Measurements from ENCODE around the gene BPGM.

The BPGM gene

GRCh38 chr7:134646425-134647305 lies at the start of gene BPGM:
Gene BPGM (plus strand): TSS chr7:134646853. CDS start chr7:134661508, 14,655 bp downstream.
- FAIRE-seq (peak; percentile 72), DNase-seq (ENCODE audit: insufficient read length, low spot score) (peak; percentile 96)

GRCh38 chr7:134599371-134599770 lies 47.3 kb upstream of the BPGM start:
- FAIRE-seq, result no peak
- no peak for DNase-seq (ENCODE audit: insufficient read length, low spot score)

GRCh38 chr7:134601459-134601858 lies 45.2 kb upstream of the BPGM start:
- DNase-seq (ENCODE audit: insufficient read length, low spot score) (no peak), FAIRE-seq (no peak)

- DNase-seq (ENCODE audit: insufficient read length, low spot score), result no peak
- FAIRE-seq, result no peak
Observed at GRCh38 chr7:134602881-134603451, 43.7 kb upstream of the BPGM start.

- FAIRE-seq, result no peak
- DNase-seq (ENCODE audit: insufficient read length, low spot score), result peak; percentile 50
Observed at GRCh38 chr7:134605978-134606923, 40.4 kb upstream of the BPGM start.

- FAIRE-seq (no peak), DNase-seq (ENCODE audit: insufficient read length, low spot score) (no peak)
Observed at GRCh38 chr7:134611611-134612151, 35.0 kb upstream of the BPGM start.

- DNase-seq (ENCODE audit: insufficient read length, low spot score) (no peak), FAIRE-seq (no peak)
Observed at GRCh38 chr7:134612197-134612596, 34.5 kb upstream of the BPGM start.

GRCh38 chr7:134613623-134614347 lies 32.9 kb upstream of the BPGM start:
- FAIRE-seq, result no peak

GRCh38 chr7:134616611-134617010 lies 30.0 kb upstream of the BPGM start:
- FAIRE-seq, result no peak
- no peak for DNase-seq (ENCODE audit: insufficient read length, low spot score)

More at GRCh38 chr7:134613623-134614347, 32.9 kb upstream of the BPGM start:
- DNase-seq (ENCODE audit: insufficient read length, low spot score), result peak; percentile 3

GRCh38 chr7:134618756-134619530 lies 27.7 kb upstream of the BPGM start:
- no peak for FAIRE-seq

GRCh38 chr7:134619627-134620331 lies 26.9 kb upstream of the BPGM start:
- FAIRE-seq (no peak), DNase-seq (ENCODE audit: insufficient read length, low spot score) (no peak)

More at GRCh38 chr7:134618756-134619530, 27.7 kb upstream of the BPGM start:
- no peak for DNase-seq (ENCODE audit: insufficient read length, low spot score)

- DNase-seq (ENCODE audit: insufficient read length, low spot score) (no peak), FAIRE-seq (no peak)
Observed at GRCh38 chr7:134622303-134622995, 24.2 kb upstream of the BPGM start.

GRCh38 chr7:134623193-134623592 lies 23.5 kb upstream of the BPGM start:
- FAIRE-seq (no peak), DNase-seq (ENCODE audit: insufficient read length, low spot score) (no peak)

GRCh38 chr7:134625550-134625949 lies 21.1 kb upstream of the BPGM start:
- DNase-seq (ENCODE audit: insufficient read length, low spot score) (no peak), FAIRE-seq (no peak)

- FAIRE-seq, result no peak
- no peak for DNase-seq (ENCODE audit: insufficient read length, low spot score)
Observed at GRCh38 chr7:134627109-134627774, 19.4 kb upstream of the BPGM start.

- DNase-seq (ENCODE audit: insufficient read length, low spot score) (no peak), FAIRE-seq (no peak)
Observed at GRCh38 chr7:134627775-134628153, 18.9 kb upstream of the BPGM start.

- no peak for FAIRE-seq
- no peak for DNase-seq (ENCODE audit: insufficient read length, low spot score)
Observed at GRCh38 chr7:134629445-134629844, 17.2 kb upstream of the BPGM start.

- DNase-seq (ENCODE audit: insufficient read length, low spot score) (no peak), FAIRE-seq (no peak)
Observed at GRCh38 chr7:134630237-134630636, 16.4 kb upstream of the BPGM start.
